ENCODE results near the gene KCNJ6. TPM values are rescaled to one million over a fixed set of nuclear protein-coding genes. Genes with fewer than 3 reads are reported as not detected.

KCNJ6 gene
- total RNA-seq, 1 donor from 2014 or later: not detected

DNA sequence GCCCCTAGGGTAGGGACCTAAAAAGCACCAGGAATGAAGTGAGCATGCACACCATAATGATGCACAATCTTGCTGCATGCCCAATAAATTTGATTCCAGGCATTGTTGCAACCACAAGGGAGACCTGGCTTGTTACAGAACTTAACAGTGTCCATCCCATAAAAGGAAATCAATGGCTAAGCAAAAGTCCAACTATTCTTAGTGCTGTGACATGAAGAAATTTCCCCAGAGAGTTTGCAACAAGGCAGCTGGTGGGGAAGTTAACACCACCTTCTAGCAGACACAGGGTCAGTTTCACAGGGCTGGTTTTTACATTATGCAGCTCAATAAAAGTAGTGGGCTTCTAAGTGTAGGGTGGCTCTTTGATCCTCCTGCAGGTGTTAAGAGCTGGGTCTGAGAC is 221.1 kb downstream of the KCNJ6 start:
- Histone ChIP-seq H3K27me3 (no peaks in the 10 kb centered on the region), H3K9me3 (no peaks in the 10 kb centered on the region), H3K4me3 (no peak overlapping the region), H3K27ac (no peak overlapping the region), H3K4me1 (no peaks in the 10 kb centered on the region), H3K36me3 (no peaks in the 10 kb centered on the region)
- intact Hi-C loops (cut with DNase I): no loop called here
- TF ChIP-seq POLR2A (IDR thresholded peaks at IDR 0.05) (no peak), POLR2AphosphoS5 (IDR thresholded peaks at IDR 0.05; ENCODE audit: insufficient read depth in 1 of 2, low read depth in 1 of 2) (no peak), CTCF (IDR thresholded peaks at IDR 0.05) (no peak)
- no peak for DNase-seq (ENCODE audit: extremely low spot score in 2 of 2)

DNA sequence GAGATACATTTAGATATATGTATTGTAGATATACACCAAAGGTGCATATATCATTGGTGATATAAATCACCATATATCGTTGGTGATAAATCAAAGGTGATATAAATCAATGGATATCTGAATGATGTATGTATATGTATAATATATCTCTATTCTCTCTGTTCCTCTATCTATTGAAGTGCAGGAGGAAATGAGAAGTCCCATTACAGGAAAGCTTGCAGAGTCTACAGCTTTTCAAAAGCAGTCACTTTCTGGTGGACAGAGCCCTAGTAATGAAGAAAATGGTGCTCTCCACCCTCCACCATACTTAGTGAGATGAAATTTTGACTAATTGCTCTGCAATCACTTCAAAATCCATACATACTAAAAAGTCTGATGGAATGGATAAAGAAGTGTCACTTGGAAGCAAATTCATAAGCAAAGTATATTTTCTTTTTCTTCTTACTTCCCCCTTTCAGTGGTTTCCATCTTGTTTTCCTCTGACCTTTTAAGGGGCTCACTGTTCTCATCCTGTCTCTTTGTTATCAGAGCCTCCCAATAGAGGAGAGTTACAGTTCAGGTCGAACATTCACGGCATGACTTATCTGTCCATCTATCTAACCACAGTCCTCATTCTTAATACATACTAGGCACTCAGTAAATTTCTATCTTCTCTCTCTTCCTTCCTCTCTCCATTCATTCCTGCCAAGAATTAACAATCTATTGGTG is 227.2 kb downstream of the KCNJ6 start:
- Histone ChIP-seq H3K27me3 (no peaks in the 10 kb centered on the region), H3K4me1 (peaks cover 7% of the 10 kb centered on the region), H3K36me3 (no peaks in the 10 kb centered on the region), H3K9me3 (no peaks in the 10 kb centered on the region), H3K27ac (no peak overlapping the region), H3K4me3 (no peak overlapping the region)
- TF ChIP-seq POLR2AphosphoS5 (IDR thresholded peaks at IDR 0.05; ENCODE audit: insufficient read depth in 1 of 2, low read depth in 1 of 2) (no peak), POLR2A (IDR thresholded peaks at IDR 0.05) (no peak), CTCF (IDR thresholded peaks at IDR 0.05) (no peak)
- intact Hi-C loops (cut with DNase I): no loop called here
- no peak for DNase-seq (ENCODE audit: extremely low spot score in 2 of 2)

DNA sequence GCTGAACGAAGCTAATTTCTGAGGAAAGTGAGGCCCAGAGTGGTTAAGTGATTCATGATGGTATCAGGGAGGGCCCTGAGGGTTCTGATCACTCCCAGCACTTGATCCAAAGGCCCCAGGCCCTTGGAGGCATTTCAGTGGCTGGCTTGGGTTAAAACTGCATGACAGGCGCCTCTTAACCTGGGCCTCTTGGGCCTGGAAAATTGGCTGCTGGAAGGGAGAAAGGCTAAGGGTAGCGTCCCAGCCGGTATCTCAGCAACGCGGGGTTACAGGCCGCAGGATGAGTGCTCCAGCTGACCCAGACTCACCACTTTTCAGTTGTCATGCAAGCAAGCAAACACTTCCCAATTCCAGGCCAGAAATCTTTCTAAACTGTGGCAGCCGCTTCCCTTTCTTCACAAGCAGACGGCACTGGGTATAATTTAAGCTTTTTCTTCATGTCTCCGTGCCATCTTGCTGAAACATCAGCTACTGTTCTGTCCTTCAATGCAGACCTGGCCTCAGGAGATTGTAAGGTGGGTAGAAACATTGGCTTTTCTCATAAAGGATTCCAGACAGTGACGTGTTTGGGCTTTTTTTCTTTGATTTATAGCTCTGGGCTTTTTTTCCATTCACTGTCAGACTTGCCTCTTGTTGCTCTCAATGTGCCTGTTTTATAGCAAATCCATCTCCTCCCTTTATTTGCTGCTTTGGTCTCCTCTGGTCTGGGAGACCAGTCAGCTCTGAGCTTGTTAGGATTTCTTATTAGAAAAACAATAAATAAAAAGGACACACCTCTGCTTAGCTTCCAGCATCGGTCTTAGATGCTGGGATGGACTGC is 229.1 kb downstream of the KCNJ6 start:
- H3K4me1 ChIP-seq: peaks cover 7% of the 10 kb centered on the region
- no peak overlapping the region for H3K4me3 ChIP-seq
- no peaks in the 10 kb centered on the region for H3K36me3 ChIP-seq
- no peaks in the 10 kb centered on the region for H3K27me3 ChIP-seq
- intact Hi-C loops (cut with DNase I): no loop called here
- TF ChIP-seq POLR2AphosphoS5 (IDR thresholded peaks at IDR 0.05; ENCODE audit: insufficient read depth in 1 of 2, low read depth in 1 of 2): no peak
- TF ChIP-seq CTCF (IDR thresholded peaks at IDR 0.05): no peak
- TF ChIP-seq POLR2A (IDR thresholded peaks at IDR 0.05): no peak
- H3K9me3 ChIP-seq: no peaks in the 10 kb centered on the region
- DNase-seq (ENCODE audit: extremely low spot score in 2 of 2): no peak
- H3K27ac ChIP-seq: no peak overlapping the region

DNA sequence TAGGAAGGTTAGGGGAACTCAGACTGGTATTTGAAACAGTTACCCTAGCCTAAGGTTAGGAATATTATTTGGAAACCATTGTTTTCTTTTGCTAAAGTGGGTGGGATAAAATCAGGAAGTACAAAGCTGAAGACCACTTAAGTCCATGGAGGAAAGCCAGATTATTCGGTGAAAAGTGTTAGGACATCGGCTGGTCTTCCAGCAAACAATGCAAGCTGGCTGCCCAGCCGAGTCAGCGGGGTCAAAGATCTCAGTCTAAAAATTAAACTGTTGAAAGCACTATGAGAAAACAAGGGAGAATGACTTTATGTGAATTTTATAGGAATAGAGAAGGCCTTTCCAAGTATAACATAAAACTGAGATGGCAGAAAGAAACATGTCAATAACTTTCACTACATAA is 231.7 kb downstream of the KCNJ6 start:
- no peaks in the 10 kb centered on the region for H3K27me3 ChIP-seq
- DNase-seq (ENCODE audit: extremely low spot score in 2 of 2): no peak
- intact Hi-C loops (cut with DNase I): no loop called here
- no peaks in the 10 kb centered on the region for H3K36me3 ChIP-seq
- no peak for TF ChIP-seq CTCF (IDR thresholded peaks at IDR 0.05)
- TF ChIP-seq POLR2AphosphoS5 (IDR thresholded peaks at IDR 0.05; ENCODE audit: insufficient read depth in 1 of 2, low read depth in 1 of 2): no peak
- TF ChIP-seq POLR2A (IDR thresholded peaks at IDR 0.05): no peak
- H3K27ac ChIP-seq: no peak overlapping the region
- H3K4me3 ChIP-seq: no peak overlapping the region
- peaks cover 7% of the 10 kb centered on the region for H3K4me1 ChIP-seq
- H3K9me3 ChIP-seq: no peaks in the 10 kb centered on the region

DNA sequence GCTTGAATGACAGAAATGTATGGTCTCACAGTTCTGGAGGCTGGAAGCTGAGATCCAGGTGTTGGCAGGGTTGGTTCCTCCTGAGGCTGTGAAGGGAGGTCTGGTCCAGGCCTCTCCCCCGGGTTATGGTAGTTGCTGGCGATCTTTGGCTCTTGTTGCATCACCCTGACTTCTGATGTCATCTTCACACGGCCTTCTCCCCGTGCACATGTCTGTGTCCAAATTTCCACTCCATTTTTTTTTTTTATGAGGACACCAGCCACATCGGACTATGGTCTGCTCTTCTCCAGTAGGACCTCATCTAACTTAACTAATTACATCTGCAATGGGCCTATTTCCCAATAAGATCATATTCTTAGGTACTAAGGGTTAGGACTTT is 232.2 kb downstream of the KCNJ6 start:
- TF ChIP-seq CTCF (IDR thresholded peaks at IDR 0.05) (no peak), POLR2AphosphoS5 (IDR thresholded peaks at IDR 0.05; ENCODE audit: insufficient read depth in 1 of 2, low read depth in 1 of 2) (no peak)
- H3K27ac ChIP-seq: no peak overlapping the region
- no peaks in the 10 kb centered on the region for H3K9me3 ChIP-seq
- no peaks in the 10 kb centered on the region for H3K27me3 ChIP-seq
- H3K36me3 ChIP-seq: no peaks in the 10 kb centered on the region
- intact Hi-C loops (cut with DNase I): no loop called here
- no peak overlapping the region for H3K4me3 ChIP-seq
- H3K4me1 ChIP-seq: peaks cover 7% of the 10 kb centered on the region
- DNase-seq (ENCODE audit: extremely low spot score in 2 of 2): no peak
